ENCODE results near the gene TM4SF5. TPM values are rescaled to one million over a fixed set of nuclear protein-coding genes. Genes with fewer than 3 reads are reported as not detected.
A peak's percentile ranks its signal among the peaks of the same experiment; 100 is the strongest.

Gene TM4SF5
- total and polyA plus RNA-seq, 2 of the 8 experiments (the other 6 are each of a cell fraction or from before 2014, with no cell fraction given) = not detected

- H3K79me1 ChIP-seq (ENCODE audit: low read depth, low read length) = no peaks in the 10 kb centered on the region
- no peak overlapping the region for H3K56ac ChIP-seq (replicated peaks; ENCODE audit: insufficient read length, low read depth, low read length)
- FAIRE-seq (no peak), DNase-seq (ENCODE audit: low read depth in 1 of 2, low spot score in 2 of 2) (peak in 1 of 2 experiments; percentile 64)
- no peak overlapping the region for H3K14ac ChIP-seq (ENCODE audit: insufficient read length)
- peaks cover 15% of the 10 kb centered on the region; the same call in 1 of the 2 replicates for H3K23me2 ChIP-seq (ENCODE audit: low read depth, low read length)
- no peaks in the 10 kb centered on the region; a peak in 1 of 8 replicates for H3K36me3 ChIP-seq (ENCODE audit: control insufficient read depth in 2 of 4, insufficient read depth in 4 of 4, low read length in 3 of 4)
- H3K4me1 ChIP-seq (replicated peaks in 1 of 4; ENCODE audit: control insufficient read depth in 3 of 4, insufficient read depth in 4 of 4, low read length in 3 of 4) = peaks cover 0 to 10% (median 7%) of the 10 kb centered on the region in 4 experiments; a peak in 5 of 7 replicates
- H4K20me1 ChIP-seq (replicated peaks in 1 of 2; ENCODE audit: control insufficient read depth in 1 of 2, insufficient read depth in 2 of 2, low read length in 2 of 2) = no peaks in the 10 kb centered on the region
- no peak overlapping the region for H2BK5ac ChIP-seq (ENCODE audit: low read depth, low read length)
- no peak overlapping the region for H4K91ac ChIP-seq (replicated peaks; ENCODE audit: insufficient read length, low read length)
- H4K8ac ChIP-seq (ENCODE audit: extremely low read depth, insufficient read depth, low read length) = no peak overlapping the region
- WGBS, 2 experiments (ENCODE audit: extremely low coverage in 1 of 2, insufficient coverage in 1 of 2, insufficient read length in 1 of 2, insufficient replicate concordance in 2 of 2, low coverage in 1 of 2, low lambda C conversion rate in 2 of 2, missing lambda C conversion rate in 1 of 2) = 15% methylated on average over 38 of the region's 41 CpGs; no CpG with 5 or more reads in 1 of the 2 experiments
- peak overlapping the region; percentile 72 to 95 for H3K4me2 ChIP-seq (ENCODE audit: insufficient read depth in 1 of 2, low read depth in 2 of 2, low read length in 2 of 2)
- H3K4me3 ChIP-seq (ENCODE audit: extremely low read depth in 1 of 4, insufficient read depth in 2 of 4, low read depth in 3 of 4, low read length in 4 of 4) = peak overlapping the region; percentile 37 to 65 (median 44)
- no peak overlapping the region for H2BK120ac ChIP-seq (replicated peaks; ENCODE audit: low read depth, low read length)
- no peak overlapping the region for H3K4ac ChIP-seq (replicated peaks; ENCODE audit: insufficient read length, low read depth, low read length)
- H4K5ac ChIP-seq (ENCODE audit: insufficient read length, low read depth, low read length) = no peak overlapping the region
- peak overlapping the region; percentile 85 for H2AFZ ChIP-seq (ENCODE audit: low read length)
- no peak overlapping the region for H3K27ac ChIP-seq (ENCODE audit: low read depth, low read length)
- H2BK12ac ChIP-seq (ENCODE audit: low read depth, low read length) = no peak overlapping the region
- no peak overlapping the region for H2BK15ac ChIP-seq (ENCODE audit: low read length)
- no peak overlapping the region for H2BK20ac ChIP-seq (ENCODE audit: low read length)
- H3K9ac ChIP-seq (replicated peaks in 1 of 4; ENCODE audit: extremely low read depth in 1 of 4, low read depth in 3 of 4, low read length in 3 of 4) = no peak overlapping the region
- peaks cover 29 to 61% (median 43%) of the 10 kb centered on the region in 4 experiments for H3K27me3 ChIP-seq (replicated peaks in 1 of 4; ENCODE audit: control insufficient read depth in 3 of 4, extremely low read depth in 1 of 4, insufficient read depth in 3 of 4, low read length in 3 of 4)
- H3K9me3 ChIP-seq (ENCODE audit: insufficient read depth in 2 of 2, low read depth in 1 of 2, low read length in 1 of 2) = no peaks in the 10 kb centered on the region; a peak in 1 of 4 replicates
- ChIA-PET CTCF (ENCODE audit: partially characterized antibody) (no interaction called here), POLR2A (ENCODE audit: partially characterized antibody) (no interaction called here)
- H3K79me2 ChIP-seq (ENCODE audit: control insufficient read depth in 1 of 2, insufficient read depth in 2 of 2, low read length in 2 of 2) = no peaks in the 10 kb centered on the region
- H2AK5ac ChIP-seq (ENCODE audit: low read depth, low read length) = no peak overlapping the region
- no peak overlapping the region for H3K23ac ChIP-seq (ENCODE audit: insufficient read length)
- no peak overlapping the region for H3K18ac ChIP-seq (ENCODE audit: extremely low read depth, low read length)
- TF ChIP-seq GABPA (IDR thresholded peaks at IDR 0.05; ENCODE audit: borderline replicate concordance, insufficient read depth, low read length) (0 out of 2 replicates have a peak, but pooled peaks have one; percentile 28), SUZ12 (IDR thresholded peaks at IDR 0.05; ENCODE audit: low read length) (no peak; the same call in 1 of the 2 replicates), SIX5 (IDR thresholded peaks at IDR 0.05; ENCODE audit: low read depth, low read length) (no peak), JUND (IDR thresholded peaks at IDR 0.05; ENCODE audit: low read length) (no peak), NRF1 (IDR thresholded peaks at IDR 0.05; ENCODE audit: low read depth, low read length) (no peak), MAX (IDR thresholded peaks at IDR 0.05) (peak; percentile 40; the same call in 1 of the 2 replicates), CTBP2 (IDR thresholded peaks at IDR 0.05; ENCODE audit: borderline replicate concordance, insufficient read depth, insufficient read length, low read length) (peak; percentile 54), SP4 (IDR thresholded peaks at IDR 0.05; ENCODE audit: low read length) (no peak), KDM5A (IDR thresholded peaks at IDR 0.05; ENCODE audit: low read length) (no peak), ZNF274 (IDR thresholded peaks at IDR 0.05; ENCODE audit: borderline replicate concordance, extremely low read depth, low read length) (no peak), EP300 (IDR thresholded peaks at IDR 0.05; ENCODE audit: borderline replicate concordance in 1 of 2, low read depth in 2 of 2, low read length in 2 of 2) (no peak)
These were observed 33.3 kb upstream of the TM4SF5 start for GRCh38 chr17:4738136-4739121.
